H1 (cell line): Measurements from ENCODE around the gene KCNV2. TPM values are rescaled to one million over a fixed set of nuclear protein-coding genes. Genes with fewer than 3 reads are reported as not detected.

Experiments used
- ATF2 ChIP-seq: IDR thresholded peaks from 2 replicates; pipeline ENCODE4 v1.6.1; 2012; ENCODE audit warnings: low read length, inconsistent platforms
- CBX5 ChIP-seq: fragments of 300-800, 300-1000 bp; sonication (generic); IDR thresholded peaks from 2 replicates; pipeline ENCODE4 v1.7.1; 2016; ENCODE audit warnings: antibody characterized with exemption, low read length, low read depth
- CTCF ChIP-seq, 3 experiments: IDR thresholded peaks; 1 replicate in 2 of 3; 2 replicates in 1 of 3; pipeline versions ENCODE4 v1.5.1 to v1.6.1; 2011; ENCODE audit warnings: low read length in 3 of 3, mild to moderate bottlenecking in 3 of 3, inconsistent platforms in 2 of 3, low read depth in 1 of 3, moderate library complexity in 1 of 3; ENCODE audit not compliant: insufficient read depth in 1 of 3; ENCODE audit errors: control extremely low read depth in 1 of 3
- EZH2 ChIP-seq: fragments of 200-600 bp; sonication (generic); IDR thresholded peaks from 2 replicates; pipeline ENCODE4 v1.7.1; 2012; ENCODE audit warnings: low read depth, mild to moderate bottlenecking, moderate library complexity, low read length, inconsistent platforms; ENCODE audit not compliant: severe bottlenecking
- JUN ChIP-seq: IDR thresholded peaks from 2 replicates; pipeline ENCODE4 v1.6.1; 2011; ENCODE audit warnings: low read depth, mild to moderate bottlenecking, improper control_type of control experiment, low read length
- JUND ChIP-seq: IDR thresholded peaks from 2 replicates; pipeline ENCODE4 v1.6.1; 2011; ENCODE audit warnings: mild to moderate bottlenecking, improper control_type of control experiment, low read length
- NRF1 ChIP-seq: IDR thresholded peaks from 2 replicates; pipeline ENCODE4 v1.6.1; 2011; ENCODE audit warnings: mild to moderate bottlenecking, low read depth, low read length, improper control_type of control experiment
- PHF8 ChIP-seq: fragments of 200-600 bp; sonication (generic); conservative IDR thresholded peaks from 2 replicates; pipeline ENCODE4 v1.7.1; 2012; ENCODE audit warnings: low read depth, mild to moderate bottlenecking, inconsistent platforms, low read length, moderate library complexity
- POLR2AphosphoS5 ChIP-seq: IDR thresholded peaks from 2 replicates; pipeline ENCODE4 v1.6.1; 2011; ENCODE audit warnings: low read depth, low read length
- TAF7 ChIP-seq: optimal IDR thresholded peaks from 2 replicates; pipeline ENCODE3; 2011; ENCODE audit warnings: low read depth, mild to moderate bottlenecking, inconsistent platforms, low read length, moderate library complexity, borderline replicate concordance
- polyA plus RNA-seq, 7 experiments: library from polyadenylated mRNA; depleted of rRNA in 3 of 7; stranded (reverse) in 5 of 7; unstranded in 2 of 7; fragments of >200 nt in 5 of 7; fragments of 200-250 nt in 2 of 7; gene quantifications; 1 replicate in 5 of 7; 2 replicates in 1 of 7; 4 replicates in 1 of 7; pipeline versions ENCODE4 v1.2.1 to v1.2.3, GENCODE V29; 2011 to 2013; ENCODE audit warnings: missing spikeins in 2 of 7, mixed read lengths in 2 of 7
- total RNA-seq: library from RNA; stranded (reverse); fragmentation: NEBNext Ultra II Directional; extraction: Animal tissue kit (Norgen Biotek cat#: 25700); gene quantifications from 2 replicates; pipeline ENCODE4 v1.2.1, GENCODE V29; 2021

Gene KCNV2
- total and polyA plus RNA-seq, 2 of the 8 experiments (the other 6 are each of a cell fraction or from before 2014, with no cell fraction given) = not detected

GRCh38 chr9:2740616-2741015 lies 23.3 kb downstream of the KCNV2 start (continued):
- TF ChIP-seq CTCF (IDR thresholded peaks at IDR 0.05; ENCODE audit: control extremely low read depth in 1 of 3, insufficient read depth in 1 of 3, low read depth in 1 of 3, low read length in 3 of 3) (no peak), JUN (no peak), ATF2 (no peak), JUND (no peak), NRF1 (no peak), POLR2AphosphoS5 (no peak), CBX5 (no peak), TAF7 (no peak), PHF8 (no peak), EZH2 (no peak)
